HCT116 (cell line): ENCODE measurements around the gene DAAM1.

Experiments
- CEBPB ChIP-seq: IDR thresholded peaks from 2 replicates; pipeline ENCODE4 v1.6.1; 2012; ENCODE audit warnings: low read depth
- CTCF ChIP-seq, 3 experiments: fragments of 200-600 bp in 1 of 3; sonication (generic) in 1 of 3; IDR thresholded peaks in 2 of 3; conservative IDR thresholded peaks in 1 of 3; 2 replicates each; pipeline ENCODE4 v1.5.1; 2012 to 2017; ENCODE audit warnings: low read depth in 2 of 3, low read length in 2 of 3, antibody characterized with exemption in 1 of 3, borderline replicate concordance in 1 of 3, control low read depth in 1 of 3, mild to moderate bottlenecking in 1 of 3, mixed read lengths in 1 of 3, mixed run types in 1 of 3, moderate library complexity in 1 of 3; ENCODE audit not compliant: insufficient read depth in 1 of 3
- EZH2 ChIP-seq: fragments of 200-600 bp; sonication (generic); IDR thresholded peaks from 2 replicates; pipeline ENCODE4 v1.6.1; 2017; ENCODE audit warnings: antibody characterized with exemption, mixed run types
- MAX ChIP-seq: IDR thresholded peaks from 2 replicates; pipeline ENCODE4 v1.6.1; 2012
- RAD21 ChIP-seq: IDR thresholded peaks from 2 replicates; pipeline ENCODE4 v1.6.1; 2012; ENCODE audit warnings: low read depth, mild to moderate bottlenecking

- no peak for TF ChIP-seq CEBPB
- no peak for TF ChIP-seq CTCF (IDR thresholded peaks at IDR 0.05 in 2 of 3, conservative IDR thresholded peaks at IDR 0.05 in 1 of 3; ENCODE audit: borderline replicate concordance in 1 of 3, insufficient read depth in 1 of 3, low read depth in 2 of 3, low read length in 2 of 3)
- no peak for TF ChIP-seq EZH2
- no peak for TF ChIP-seq RAD21
- no peak for TF ChIP-seq MAX
Observed at GRCh38 chr14:59377491-59377890, 189.0 kb downstream of the DAAM1 start.
